Measurements from ENCODE around the gene NLRP1. TPM values are rescaled to one million over a fixed set of nuclear protein-coding genes. Genes with fewer than 3 reads are reported as not detected.

NLRP1 gene
- total RNA-seq, 1 donor from 2014 or later = 55.4 TPM

DNA sequence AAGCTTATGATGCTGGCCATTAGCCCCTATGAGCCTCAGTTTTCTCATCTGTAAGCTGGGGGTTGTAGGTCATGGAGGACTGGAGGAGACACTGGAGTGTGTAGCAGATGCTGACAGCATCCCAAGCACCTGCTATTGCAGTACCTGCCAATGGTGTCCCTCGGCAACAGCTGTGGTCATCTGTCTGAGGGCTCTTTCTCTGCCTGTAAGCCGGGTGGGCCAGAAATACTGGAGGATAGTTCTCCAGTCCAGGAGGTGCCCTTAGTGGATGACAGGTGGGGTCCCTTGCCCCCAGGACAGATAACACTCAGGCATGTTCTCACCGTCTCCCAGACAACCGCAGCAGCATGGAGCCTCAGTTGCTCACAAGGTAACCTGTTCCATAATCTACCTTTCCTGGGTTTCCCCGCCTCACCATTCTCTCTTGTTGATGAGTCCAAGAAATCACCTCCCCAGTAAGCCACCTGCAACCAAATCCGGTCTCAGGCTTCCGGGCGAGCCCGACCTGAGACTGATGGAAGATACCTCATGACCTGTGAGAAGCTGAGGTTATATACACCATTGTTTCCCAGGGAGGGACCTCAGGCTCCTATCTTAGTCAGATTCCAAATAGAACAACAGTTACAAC is 23.8 kb downstream of the NLRP1 start:
- no peaks in the 10 kb centered on the region for H3K36me3 Mint-ChIP-seq (ENCODE audit: low read depth)

DNA sequence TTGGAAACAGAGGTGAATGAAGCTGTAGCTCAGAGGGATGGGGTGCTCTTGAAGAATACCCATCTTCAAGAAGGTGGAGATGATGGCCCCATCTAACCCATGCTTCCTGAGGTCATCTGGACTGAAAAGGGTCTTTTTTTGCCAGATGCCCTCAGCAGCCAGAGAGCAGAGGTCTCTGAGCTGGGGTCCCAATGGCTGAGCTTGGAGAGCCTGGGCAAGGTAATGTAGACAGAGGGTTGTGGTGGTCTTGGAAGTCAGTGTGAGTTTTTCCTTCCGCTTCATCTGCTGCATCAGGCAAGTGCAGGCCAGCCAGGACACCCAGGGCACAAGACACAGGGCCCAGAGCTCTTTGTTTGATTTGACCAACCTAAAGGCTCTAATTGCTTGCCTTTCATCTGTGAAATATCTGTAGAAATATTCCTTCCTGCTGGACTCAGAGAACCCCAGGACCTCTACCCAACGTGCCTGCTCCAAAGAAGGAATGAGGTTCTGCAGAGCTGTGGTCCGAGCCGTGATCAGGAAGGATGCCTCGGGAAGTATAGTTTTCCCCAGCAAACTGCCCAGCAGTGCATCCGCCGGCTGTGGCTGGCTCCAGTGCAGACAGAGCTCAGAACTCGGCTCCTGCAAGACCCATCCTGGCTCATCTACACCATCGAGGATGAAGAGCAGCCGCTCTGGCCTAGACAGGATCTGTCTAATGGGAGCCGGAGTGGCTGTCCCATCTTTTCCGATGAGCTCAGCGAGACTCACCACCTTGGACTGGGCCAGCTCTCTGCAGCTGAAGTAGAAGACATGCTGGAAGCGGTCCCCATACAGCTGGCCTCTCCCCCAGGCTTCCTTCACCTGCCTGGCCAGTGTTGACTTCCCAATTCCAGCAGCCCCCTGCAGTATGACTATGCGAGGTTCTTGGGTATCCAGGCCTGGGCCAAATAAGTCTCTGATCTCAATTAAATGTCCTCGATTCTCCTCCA is 25.2 kb downstream of the NLRP1 start:
- TF ChIP-seq, protein P1, sequence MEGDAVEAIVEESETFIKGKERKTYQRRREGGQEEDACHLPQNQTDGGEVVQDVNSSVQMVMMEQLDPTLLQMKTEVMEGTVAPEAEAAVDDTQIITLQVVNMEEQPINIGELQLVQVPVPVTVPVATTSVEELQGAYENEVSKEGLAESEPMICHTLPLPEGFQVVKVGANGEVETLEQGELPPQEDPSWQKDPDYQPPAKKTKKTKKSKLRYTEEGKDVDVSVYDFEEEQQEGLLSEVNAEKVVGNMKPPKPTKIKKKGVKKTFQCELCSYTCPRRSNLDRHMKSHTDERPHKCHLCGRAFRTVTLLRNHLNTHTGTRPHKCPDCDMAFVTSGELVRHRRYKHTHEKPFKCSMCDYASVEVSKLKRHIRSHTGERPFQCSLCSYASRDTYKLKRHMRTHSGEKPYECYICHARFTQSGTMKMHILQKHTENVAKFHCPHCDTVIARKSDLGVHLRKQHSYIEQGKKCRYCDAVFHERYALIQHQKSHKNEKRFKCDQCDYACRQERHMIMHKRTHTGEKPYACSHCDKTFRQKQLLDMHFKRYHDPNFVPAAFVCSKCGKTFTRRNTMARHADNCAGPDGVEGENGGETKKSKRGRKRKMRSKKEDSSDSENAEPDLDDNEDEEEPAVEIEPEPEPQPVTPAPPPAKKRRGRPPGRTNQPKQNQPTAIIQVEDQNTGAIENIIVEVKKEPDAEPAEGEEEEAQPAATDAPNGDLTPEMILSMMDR (conservative IDR thresholded peaks at IDR 0.05) = no peak
- H3K27ac Mint-ChIP-seq (ENCODE audit: unreplicated experiment) = no peak overlapping the region
- peaks cover 7% of the 10 kb centered on the region for H3K27me3 Mint-ChIP-seq (ENCODE audit: low read depth)
- no peak for DNase-seq (ENCODE audit: low read depth, low spot score)
- no peaks in the 10 kb centered on the region for H3K4me1 Mint-ChIP-seq
- H3K4me3 Mint-ChIP-seq = no peak overlapping the region
- no peaks in the 10 kb centered on the region for H3K36me3 Mint-ChIP-seq (ENCODE audit: low read depth)
- no peaks in the 10 kb centered on the region for H3K9me3 Mint-ChIP-seq

More for the DNA sequence above, 23.8 kb downstream of the NLRP1 start:
- H3K4me3 Mint-ChIP-seq = no peak overlapping the region
- H3K27ac Mint-ChIP-seq (ENCODE audit: unreplicated experiment) = no peak overlapping the region
- TF ChIP-seq, protein P1 (conservative IDR thresholded peaks at IDR 0.05) = no peak
- no peaks in the 10 kb centered on the region for H3K4me1 Mint-ChIP-seq
- peaks cover 7% of the 10 kb centered on the region for H3K27me3 Mint-ChIP-seq (ENCODE audit: low read depth)
- DNase-seq (ENCODE audit: low read depth, low spot score) = no peak
- no peaks in the 10 kb centered on the region for H3K9me3 Mint-ChIP-seq

DNA sequence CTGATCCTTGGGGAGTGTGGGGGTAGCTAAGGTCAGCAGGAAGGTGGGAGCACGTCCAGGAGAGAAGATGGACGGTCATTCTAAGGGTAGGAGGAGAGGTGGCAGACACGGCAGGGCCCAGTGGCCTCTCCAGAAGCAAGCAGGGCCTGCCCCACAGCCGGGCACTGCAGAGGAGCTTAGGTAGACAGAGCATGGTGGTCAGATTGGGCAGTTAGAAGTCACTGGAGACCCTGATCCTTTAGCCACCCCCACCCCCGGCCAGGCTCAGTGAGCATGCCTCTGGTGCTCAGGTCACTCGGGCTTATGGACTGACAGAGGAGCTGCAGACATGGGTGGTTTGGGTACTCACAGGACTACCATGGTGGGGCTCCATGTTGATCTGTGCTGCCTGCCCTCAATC is 26.3 kb downstream of the NLRP1 start:
- no peak overlapping the region for H3K27ac Mint-ChIP-seq (ENCODE audit: unreplicated experiment)
- no peak for DNase-seq (ENCODE audit: low read depth, low spot score)
- TF ChIP-seq, protein P1 (conservative IDR thresholded peaks at IDR 0.05) = no peak
- peaks cover 4% of the 10 kb centered on the region for H3K27me3 Mint-ChIP-seq (ENCODE audit: low read depth)
- no peaks in the 10 kb centered on the region for H3K4me1 Mint-ChIP-seq
- no peaks in the 10 kb centered on the region for H3K9me3 Mint-ChIP-seq
- H3K4me3 Mint-ChIP-seq = no peak overlapping the region
- H3K36me3 Mint-ChIP-seq (ENCODE audit: low read depth) = no peaks in the 10 kb centered on the region

DNA sequence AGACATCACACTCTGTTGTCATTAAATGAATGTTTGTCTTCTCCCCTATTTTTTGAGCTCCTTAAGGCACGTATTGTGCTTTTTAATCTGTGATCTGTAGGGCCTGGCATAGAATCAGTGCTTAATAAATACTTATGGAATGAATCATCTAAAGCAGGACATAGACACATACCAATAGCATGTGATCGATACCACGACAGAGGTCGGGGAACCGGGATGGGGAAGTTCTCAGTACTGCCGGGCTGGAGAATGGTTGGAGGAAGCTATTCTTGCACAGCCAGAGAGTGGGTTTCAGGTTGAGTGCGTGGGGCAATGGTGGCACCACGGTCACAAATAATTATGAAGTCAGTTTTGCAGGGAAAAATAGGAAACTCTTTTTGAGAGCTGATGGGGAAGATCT is 26.8 kb downstream of the NLRP1 start:
- Mint-ChIP-seq H3K27me3 (ENCODE audit: low read depth) (peaks cover 4% of the 10 kb centered on the region), H3K36me3 (ENCODE audit: low read depth) (no peaks in the 10 kb centered on the region), H3K27ac (ENCODE audit: unreplicated experiment) (no peak overlapping the region), H3K4me3 (no peak overlapping the region), H3K9me3 (no peaks in the 10 kb centered on the region), H3K4me1 (no peaks in the 10 kb centered on the region)
- no peak for DNase-seq (ENCODE audit: low read depth, low spot score)
- TF ChIP-seq, protein P1 (conservative IDR thresholded peaks at IDR 0.05) = no peak

DNA sequence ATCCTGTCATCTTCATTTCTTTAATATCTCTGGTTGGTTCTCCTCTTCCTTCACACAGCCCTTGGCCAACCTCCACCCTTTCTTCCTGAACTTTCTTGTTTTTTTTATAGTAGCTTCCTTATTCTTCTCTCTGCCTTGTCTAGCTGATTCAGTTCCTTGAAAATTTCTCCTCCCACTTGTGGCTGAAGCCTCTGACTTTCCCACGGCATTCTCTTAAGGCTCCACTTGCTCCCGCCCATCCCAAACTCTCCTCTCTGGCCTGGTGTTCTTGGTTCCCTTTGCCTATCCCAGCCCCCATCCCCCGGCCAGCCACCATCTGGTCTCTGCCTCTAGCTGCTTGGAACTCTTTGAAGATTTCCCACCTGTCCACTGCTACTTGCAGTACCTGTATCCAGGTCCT is 29.1 kb downstream of the NLRP1 start:
- H3K36me3 Mint-ChIP-seq (ENCODE audit: low read depth) = no peaks in the 10 kb centered on the region
- H3K9me3 Mint-ChIP-seq = no peaks in the 10 kb centered on the region
- H3K4me3 Mint-ChIP-seq = no peak overlapping the region
- H3K27me3 Mint-ChIP-seq (ENCODE audit: low read depth) = peaks cover 4% of the 10 kb centered on the region
- DNase-seq (ENCODE audit: low read depth, low spot score) = no peak
- no peaks in the 10 kb centered on the region for H3K4me1 Mint-ChIP-seq
- no peak overlapping the region for H3K27ac Mint-ChIP-seq (ENCODE audit: unreplicated experiment)
- TF ChIP-seq, protein P1 (conservative IDR thresholded peaks at IDR 0.05) = no peak
